ENCODE results near the gene KMT2A. TPM values are rescaled to one million over a fixed set of nuclear protein-coding genes. Genes with fewer than 3 reads are reported as not detected.

KMT2A gene
- total RNA-seq, 2 experiments from 2014 or later, result 135 to 140 TPM

GRCh38 chr11:118398791-118399559 lies 37.3 kb upstream of the KMT2A start:
- Mint-ChIP-seq H3K9me3 (no peaks in the 10 kb centered on the region), H3K27ac (peak overlapping the region; percentile 96), H3K27me3 (no peaks in the 10 kb centered on the region), H3K4me1 (ENCODE audit: low read depth) (peaks cover 61% of the 10 kb centered on the region), H3K4me3 (peak overlapping the region; percentile 93), H3K36me3 (ENCODE audit: low read depth) (peaks cover 55% of the 10 kb centered on the region)
- ChIA-PET POLR2A (interaction anchor here (0.9 to 4.4 kb wide), 13 partner anchors 10 to 669 kb away, joined by 3 to 75 read pairs (median 4); partner anchors contain the start of genes JAML, KMT2A, MPZL3 and VPS11), CTCF (interaction anchor here (0.8 to 6.5 kb wide), 4 partner anchors 13 to 90 kb away, joined by 3 to 30 read pairs (median 5); partner anchors contain the start of gene KMT2A)
- ATAC-seq (ENCODE audit: poor library complexity), result peak; percentile 84
- intact Hi-C loops (cut with DNase I, micrococcal nuclease), result loop anchor here (1.0 to 5.0 kb wide), 2 partner anchors 39 to 88 kb away; no protein-coding TSS in a partner anchor
- DNase-seq, result peak; percentile 16 to 93 (median 44)
- no peak overlapping the region for H3K4me3 ChIP-seq (ENCODE audit: low read length)
- H3K27ac ChIP-seq (ENCODE audit: low read depth in 1 of 2, low read length in 2 of 2), result peak overlapping the region; percentile 90 to 93
- TF ChIP-seq CTCF (IDR thresholded peaks at IDR 0.05), result no peak
- H3K36me3 ChIP-seq (ENCODE audit: insufficient read depth, low read length), result peaks cover 35% of the 10 kb centered on the region
- H3K4me1 ChIP-seq (ENCODE audit: insufficient read depth, low read length), result peaks cover 49% of the 10 kb centered on the region
- H3K9me3 ChIP-seq (ENCODE audit: control insufficient read depth in 1 of 2, insufficient read depth in 1 of 2, low read length in 2 of 2), result no peaks in the 10 kb centered on the region
- no peaks in the 10 kb centered on the region for H3K27me3 ChIP-seq (ENCODE audit: control insufficient read depth in 1 of 2, insufficient read depth in 2 of 2, low read length in 2 of 2)

GRCh38 chr11:118401151-118401879 lies 35.0 kb upstream of the KMT2A start, which contains the start of gene ATP5MG:
Gene ATP5MG (plus strand): TSS chr11:118401606. CDS start chr11:118401666, 60 bp downstream.
- peak; percentile 58 for ATAC-seq (ENCODE audit: poor library complexity)
- Mint-ChIP-seq H3K4me3 (peak within 1 kb of the TSS; percentile 93), H3K27me3 (no peaks in the 10 kb centered on the region), H3K27ac (peak within 1 kb of the TSS; percentile 96), H3K4me1 (ENCODE audit: low read depth) (peaks cover 77% of the 10 kb centered on the region), H3K36me3 (ENCODE audit: low read depth) (peaks cover 53% of the 10 kb centered on the region), H3K9me3 (no peaks in the 10 kb centered on the region)
- CTCF ChIA-PET, result interaction anchor here (1.1 to 6.5 kb wide), 5 partner anchors 28 to 203 kb away, joined by 3 to 30 read pairs (median 4); partner anchors contain the start of gene KMT2A
- H3K9me3 ChIP-seq (ENCODE audit: control insufficient read depth in 1 of 2, insufficient read depth in 1 of 2, low read length in 2 of 2), result no peaks in the 10 kb centered on the region
- H3K27ac ChIP-seq (ENCODE audit: low read depth in 1 of 2, low read length in 2 of 2), result peak within 1 kb of the TSS; percentile 90 to 93
- POLR2A ChIA-PET, result interaction anchor here (0.5 to 4.4 kb wide), 6 partner anchors 9 to 97 kb away, joined by 3 to 75 read pairs (median 5); partner anchors contain the start of genes CD3E, KMT2A and UBE4A
- TF ChIP-seq CTCF (IDR thresholded peaks at IDR 0.05), result no peak
- peaks cover 34% of the 10 kb centered on the region for H3K36me3 ChIP-seq (ENCODE audit: insufficient read depth, low read length)
- peaks cover 46% of the 10 kb centered on the region for H3K4me1 ChIP-seq (ENCODE audit: insufficient read depth, low read length)
- DNase-seq, result peak; percentile 87 to 98 (median 92)
- no peaks in the 10 kb centered on the region for H3K27me3 ChIP-seq (ENCODE audit: control insufficient read depth in 1 of 2, insufficient read depth in 2 of 2, low read length in 2 of 2)
- intact Hi-C loops (cut with DNase I, micrococcal nuclease), result loop anchor here (1.0 to 5.0 kb wide), 5 partner anchors 35 to 254 kb away; partner anchors contain the start of genes KMT2A (in 1 of the 2) and UBE4A (in 1 of the 2)
- peak within 1 kb of the TSS; percentile 97 for H3K4me3 ChIP-seq (ENCODE audit: low read length)

Data from CD4-positive, alpha-beta T cell (primary cell).